GM15510 (cell line): ENCODE results near the gene TENT4B.

Experiments
- POLR2A ChIP-seq: IDR thresholded peaks from 3 replicates; pipeline ENCODE4 v1.6.1; 2011; ENCODE audit warnings: borderline replicate concordance; ENCODE audit not compliant: insufficient read length; ENCODE audit errors: extremely low read depth

TENT4B gene

DNA sequence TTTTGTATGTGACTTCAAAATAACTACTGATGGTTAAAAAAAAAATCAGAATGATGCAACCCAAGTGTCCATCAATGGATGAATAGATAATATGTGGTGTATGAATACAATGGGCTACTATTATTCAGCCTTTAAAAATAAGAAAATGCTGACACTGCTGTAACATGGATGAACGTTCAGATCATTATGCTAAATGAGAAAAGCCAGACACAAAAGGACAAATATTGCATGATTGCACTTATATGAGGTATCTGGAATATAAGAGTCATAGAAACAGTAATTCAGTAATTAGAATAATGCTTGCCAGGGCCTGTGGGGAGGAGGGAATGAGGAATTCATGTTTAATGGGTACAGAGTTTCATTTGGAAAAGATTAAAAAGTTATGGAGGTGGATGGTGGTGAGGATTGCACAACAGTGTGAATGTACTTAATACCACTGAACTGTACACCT lies 25.4 kb downstream of the TENT4B start:
- TF ChIP-seq POLR2A: no peak

DNA sequence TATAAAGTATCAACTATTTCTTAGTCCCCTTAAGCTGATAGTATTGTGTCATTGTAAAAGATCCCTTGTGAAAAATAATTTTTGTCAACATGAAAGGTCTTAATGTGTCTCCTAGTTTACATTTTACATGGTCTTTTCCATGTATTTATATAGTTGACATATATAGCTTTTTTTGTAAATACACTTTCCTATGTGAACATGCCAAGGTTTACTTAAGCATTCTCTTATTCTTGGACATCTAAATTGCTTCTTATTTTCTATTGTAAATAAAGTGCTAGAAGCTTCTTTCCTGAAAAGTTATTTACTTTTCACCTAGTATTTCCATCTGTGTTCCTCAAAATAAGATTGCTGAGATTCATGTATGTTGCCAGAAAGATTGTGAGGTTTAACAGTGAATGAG lies 29.3 kb downstream of the TENT4B start:
- TF ChIP-seq POLR2A: no peak

DNA sequence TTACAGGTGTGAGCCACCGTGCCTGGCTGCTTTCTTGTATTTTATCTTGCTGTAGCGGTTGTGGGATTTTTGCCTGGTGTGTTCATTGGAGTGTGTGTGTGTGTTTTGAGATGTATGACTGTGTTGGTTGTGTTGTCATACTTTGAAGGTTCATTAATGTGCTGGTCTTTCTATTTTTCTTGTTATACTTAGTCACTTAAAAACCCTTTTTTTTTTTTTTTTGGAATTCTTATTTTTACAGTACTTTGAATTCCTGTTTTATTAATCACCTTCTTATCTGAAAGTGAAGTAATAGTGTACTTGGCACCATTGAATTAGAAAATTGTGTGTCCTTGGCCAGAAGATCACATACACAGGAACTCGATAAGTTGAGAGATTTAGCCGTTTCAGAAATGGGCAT lies 30.2 kb downstream of the TENT4B start:
- TF ChIP-seq POLR2A: no peak

DNA sequence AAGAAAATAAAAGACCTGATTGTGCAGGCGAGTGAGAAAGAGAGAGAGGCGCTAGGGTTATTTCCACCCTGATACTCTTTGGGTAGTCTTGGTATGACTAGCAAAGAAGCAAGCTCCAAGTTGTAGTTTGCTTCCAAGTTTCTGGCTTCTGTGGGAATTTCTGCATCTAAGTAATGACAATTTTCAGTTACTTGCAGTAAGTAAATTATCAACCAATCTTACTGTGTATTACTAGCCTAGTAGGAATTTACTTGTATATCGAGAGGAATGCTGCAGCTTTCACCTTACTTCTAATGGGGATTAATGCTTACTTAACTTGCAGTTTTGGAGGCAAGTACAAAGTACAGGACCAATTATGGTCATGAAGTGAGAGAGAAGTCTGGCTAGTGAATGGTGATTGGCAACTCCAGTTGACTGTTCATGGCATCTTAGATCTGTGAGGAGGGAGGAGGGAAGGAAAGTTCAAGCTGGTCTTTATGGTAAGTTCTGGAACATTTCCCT lies 31.9 kb downstream of the TENT4B start:
- TF ChIP-seq POLR2A: no peak

DNA sequence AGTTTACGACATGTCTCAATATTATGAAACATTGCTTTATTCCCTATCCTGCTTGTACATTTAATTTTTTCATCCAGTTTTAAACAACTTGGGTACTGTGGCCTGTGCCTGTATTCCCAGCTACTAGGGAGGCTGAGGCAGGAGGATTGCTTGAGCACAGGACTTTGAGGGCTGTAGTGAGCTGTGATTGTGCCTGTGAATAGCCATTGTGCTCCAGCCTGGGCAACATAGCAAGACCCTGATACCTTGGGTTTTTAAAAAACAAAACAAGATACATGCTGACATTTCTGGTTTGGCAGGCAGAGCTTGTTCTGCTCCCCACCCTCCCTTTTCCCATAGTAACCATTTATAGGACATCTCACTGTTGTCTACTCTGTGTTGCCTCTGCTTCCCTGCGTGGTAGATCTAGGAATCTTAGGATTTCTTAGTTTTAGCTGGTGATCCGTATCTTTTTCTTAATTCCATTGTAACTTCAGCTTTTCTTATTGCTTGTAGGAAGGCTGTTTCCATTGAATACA lies 35.6 kb downstream of the TENT4B start:
- TF ChIP-seq POLR2A: no peak

DNA sequence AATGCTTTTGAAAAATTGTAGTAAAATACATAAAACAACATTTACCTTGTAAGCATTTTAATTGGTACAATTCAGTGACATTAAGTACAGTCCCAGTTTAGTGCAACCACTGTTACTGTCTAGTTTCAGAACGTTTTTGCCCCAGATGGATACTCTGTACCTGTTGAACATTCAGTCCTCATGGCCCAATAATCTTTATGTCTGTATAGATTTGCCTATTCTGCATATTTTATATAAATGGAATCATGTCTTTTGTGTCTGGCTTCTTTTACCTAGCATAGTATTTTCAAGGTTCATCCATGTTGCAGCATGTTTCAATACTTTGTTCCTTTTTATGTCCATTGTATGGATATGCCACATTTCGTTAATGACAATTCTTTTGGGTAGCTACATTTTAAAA lies 37.2 kb downstream of the TENT4B start:
- TF ChIP-seq POLR2A: no peak

DNA sequence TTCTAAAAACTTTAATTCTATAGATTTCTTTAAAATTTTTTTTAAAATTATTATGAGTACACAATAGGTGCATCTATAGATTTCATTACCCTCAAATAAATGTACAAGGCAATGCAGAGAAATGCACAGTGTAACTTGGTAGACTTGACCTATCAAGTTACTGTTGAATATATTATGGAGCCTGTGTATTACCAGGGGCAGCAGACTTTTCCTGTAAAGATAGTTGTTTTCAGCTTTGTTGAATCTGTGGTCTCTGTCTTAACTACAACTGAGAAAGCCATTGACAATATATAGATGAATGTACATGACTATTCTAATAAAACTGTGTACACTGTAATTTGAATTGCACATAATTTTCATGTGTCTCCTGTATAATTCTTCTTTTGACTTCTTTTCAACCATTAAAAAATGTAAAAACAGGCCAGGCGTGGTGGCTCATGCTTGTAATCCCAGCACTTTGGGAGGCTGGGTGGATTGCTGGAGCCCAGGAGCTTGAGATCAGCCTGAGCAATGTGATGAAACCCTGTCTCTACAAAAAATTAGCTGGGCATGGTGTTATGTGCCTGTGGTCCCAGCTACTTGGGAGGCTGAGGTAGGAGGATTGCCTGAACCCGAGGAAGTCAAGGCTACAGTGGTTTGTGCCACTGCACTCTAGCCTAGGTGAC lies 39.4 kb downstream of the TENT4B start:
- TF ChIP-seq POLR2A: no peak

DNA sequence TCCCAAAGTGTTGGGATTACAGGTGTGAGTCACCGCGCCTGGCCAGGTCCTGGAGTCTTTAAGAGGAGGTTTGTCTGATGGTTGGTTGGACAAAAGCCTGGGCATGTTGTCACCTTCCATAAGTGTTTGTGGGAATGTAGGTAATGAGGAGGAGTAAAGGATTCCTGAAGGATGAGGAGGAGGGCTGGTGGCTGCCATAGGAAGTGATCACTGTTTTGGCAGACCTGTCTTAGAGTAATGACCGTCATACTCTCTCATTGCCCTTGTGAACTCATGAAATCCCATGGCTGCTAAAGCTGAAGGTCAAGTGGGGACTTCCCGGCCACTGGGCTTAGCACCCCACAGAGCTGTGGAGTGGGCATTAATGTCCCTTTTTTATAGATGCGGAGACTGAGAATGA lies 40.5 kb downstream of the TENT4B start:
- no peak for TF ChIP-seq POLR2A

DNA sequence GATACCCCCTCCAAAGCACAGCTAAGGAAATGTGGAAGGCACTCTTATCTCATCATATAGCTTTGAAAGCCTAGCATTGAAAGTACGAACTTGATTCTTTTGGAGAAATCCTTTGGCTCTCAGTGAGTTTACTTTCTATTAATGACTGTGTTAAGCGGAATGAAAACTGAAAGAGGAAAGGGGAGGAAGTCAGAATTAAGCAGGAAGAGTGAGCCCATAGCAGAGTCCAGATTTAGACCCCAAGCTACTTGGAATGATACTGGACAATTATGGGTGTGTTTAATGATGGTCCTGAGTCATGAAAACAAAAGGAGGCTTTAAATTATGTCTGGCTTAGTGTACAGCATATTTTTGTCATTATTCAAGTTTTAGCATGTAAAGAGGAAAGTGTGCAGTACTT lies 42.2 kb downstream of the TENT4B start:
- no peak for TF ChIP-seq POLR2A

DNA sequence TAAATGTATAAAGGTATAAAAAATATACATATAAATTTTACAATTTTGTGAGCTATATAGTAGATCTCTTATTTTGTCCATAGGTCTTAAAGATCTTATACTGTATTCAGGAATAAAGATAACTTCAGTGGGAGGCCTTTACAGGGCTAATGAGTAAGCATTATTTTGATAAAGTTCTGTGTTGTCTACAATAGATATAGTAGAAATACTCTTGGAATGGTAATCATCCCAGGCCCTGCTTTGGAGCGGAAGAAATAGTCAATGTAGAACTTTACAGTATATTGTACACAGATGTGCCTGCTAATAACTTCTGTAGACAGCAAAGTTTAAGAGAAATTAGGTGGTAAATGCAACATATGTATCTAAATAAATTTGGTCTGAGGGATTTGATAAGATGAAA lies 42.6 kb downstream of the TENT4B start:
- no peak for TF ChIP-seq POLR2A

DNA sequence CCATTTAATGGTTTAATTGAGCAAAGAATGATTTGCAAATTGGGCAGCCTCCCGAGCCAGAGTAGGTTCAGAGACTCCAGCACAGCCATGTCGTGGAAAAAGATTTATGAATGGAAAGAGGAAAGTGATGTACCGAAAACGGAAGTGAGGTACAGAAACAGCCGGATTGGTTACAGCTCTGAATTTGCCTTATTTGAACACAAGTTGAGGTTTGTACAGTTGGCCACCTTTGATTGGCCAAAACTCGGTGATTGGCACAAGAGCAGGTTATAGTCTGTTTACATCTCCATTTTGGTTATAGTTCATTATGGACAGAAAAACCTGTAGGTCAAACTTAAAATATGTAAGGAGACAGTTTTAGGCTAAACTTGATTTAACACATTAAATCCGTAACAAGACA lies 44.5 kb downstream of the TENT4B start:
- no peak for TF ChIP-seq POLR2A

DNA sequence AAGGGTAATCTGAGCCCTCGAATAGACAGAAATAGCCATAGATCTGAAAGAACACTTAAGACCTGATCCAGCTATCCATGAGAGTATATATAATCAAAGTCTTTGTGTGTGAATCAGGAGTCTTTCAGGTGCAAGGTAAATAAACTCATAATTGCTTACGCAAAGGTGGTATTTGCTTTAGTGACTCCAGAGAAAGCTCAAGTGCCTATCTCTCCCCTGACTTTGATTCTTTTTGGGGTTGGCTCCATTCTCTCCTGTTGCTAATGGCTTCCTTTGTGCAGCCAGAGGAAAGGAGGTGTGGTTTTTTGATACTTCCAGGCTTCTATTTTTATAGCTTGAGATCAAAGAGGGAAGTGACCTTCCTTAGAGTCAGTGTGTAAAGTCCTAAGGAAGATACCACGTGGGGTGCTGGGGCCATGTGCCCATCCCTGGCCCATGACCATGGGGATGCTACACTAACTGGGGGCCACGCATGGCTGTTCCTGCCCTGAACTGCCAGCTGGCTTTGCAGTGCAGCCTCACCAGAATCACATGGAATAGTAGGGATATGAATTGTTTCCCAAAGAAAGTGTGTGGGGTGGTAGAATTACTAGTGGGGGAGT lies 45.8 kb downstream of the TENT4B start:
- TF ChIP-seq POLR2A: no peak

DNA sequence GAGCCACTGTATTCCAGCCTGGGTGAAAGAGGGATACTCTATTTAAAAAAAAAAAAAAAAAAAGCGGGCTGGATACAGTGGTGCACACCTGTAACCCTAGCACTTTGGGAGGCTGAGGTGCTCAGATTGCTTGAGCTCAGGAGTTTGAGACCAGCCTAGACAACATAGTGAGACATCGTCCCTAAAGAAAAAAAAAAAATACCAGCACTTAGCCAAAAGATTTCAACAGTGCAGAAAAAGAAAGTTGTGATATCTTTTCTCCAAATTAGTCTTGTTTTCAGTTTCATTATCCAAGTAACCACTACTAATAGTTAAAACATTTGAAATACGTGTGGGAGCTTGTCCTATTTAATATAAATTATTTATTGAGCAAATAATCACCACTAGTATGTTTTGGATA lies 48.7 kb downstream of the TENT4B start:
- TF ChIP-seq POLR2A: no peak

DNA sequence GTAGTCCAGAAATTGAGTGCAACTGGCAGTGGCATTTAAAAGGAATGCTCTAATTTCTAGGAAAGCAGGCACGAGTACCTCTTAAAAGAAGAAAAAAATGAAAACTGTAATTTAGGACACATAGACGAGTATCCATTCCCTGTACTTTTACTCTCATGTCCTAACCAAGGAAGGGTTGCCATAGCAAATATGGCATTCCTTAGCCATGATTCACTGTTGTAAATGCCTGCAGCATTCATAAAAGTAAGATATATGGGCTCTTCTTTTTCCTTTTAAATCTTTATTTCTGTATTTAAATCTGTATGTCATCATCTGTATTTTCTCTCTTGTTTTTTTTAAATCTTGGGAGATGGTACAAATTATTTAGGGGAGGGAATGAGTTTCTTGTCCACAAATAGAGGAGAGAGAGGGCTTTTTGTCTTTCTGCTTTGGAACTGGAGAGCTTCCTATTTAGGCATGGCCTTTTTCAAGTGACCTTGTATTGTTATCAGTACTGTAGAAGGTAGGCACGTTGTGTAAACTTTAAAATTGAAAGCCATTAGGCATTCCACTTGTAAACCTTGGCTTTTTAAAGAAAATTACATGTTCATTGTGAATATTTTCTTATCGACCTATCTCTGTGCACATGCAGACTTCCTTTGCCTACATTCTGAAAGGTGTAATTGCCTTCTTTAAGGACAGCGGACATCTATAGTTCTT lies 50.0 kb downstream of the TENT4B start:
- no peak for TF ChIP-seq POLR2A

DNA sequence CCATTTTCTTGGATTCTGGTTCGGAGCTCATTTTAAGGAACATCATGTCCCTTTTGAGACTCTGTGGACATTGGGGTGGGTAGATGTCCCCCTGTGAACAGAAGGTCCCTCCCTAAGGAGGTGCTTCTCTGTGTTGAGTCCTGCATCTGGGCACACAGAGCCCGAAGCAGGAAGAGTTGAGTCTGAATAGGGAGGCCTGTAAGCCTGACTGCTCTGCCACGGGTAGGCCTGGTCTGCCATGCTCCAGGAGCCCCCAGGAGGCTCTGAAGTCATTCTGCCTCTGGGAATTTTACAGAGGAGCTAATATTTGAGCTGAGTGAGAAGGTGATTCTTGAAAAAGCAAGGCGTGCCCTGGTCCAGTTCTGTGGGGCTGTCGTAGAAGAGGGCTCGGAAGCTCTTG lies 50.6 kb downstream of the TENT4B start:
- TF ChIP-seq POLR2A: no peak
